AG10803 (cell line): ENCODE results near the gene AMOTL1.
"Not testable (repeated sequence)": the region's sequence is repeated elsewhere in the genome, so short reads cannot be mapped to it uniquely, and the experiment has no call there.

Experiments used
- DNase-seq: peaks from one replicate; pipeline ENCODE4 v3.0.0; 2010; ENCODE audit warnings: low read depth
- H3K4me3 ChIP-seq: 2 replicates; pipeline ENCODE4 v1.5.1; 2011; ENCODE audit warnings: mild to moderate bottlenecking, low read length, control low read depth
- TF ChIP-seq, protein P1 (sequence below): conservative IDR thresholded peaks from 2 replicates; pipeline ENCODE4 v1.5.1; 2011; ENCODE audit warnings: mild to moderate bottlenecking, low read length, control low read depth, inconsistent platforms

Gene AMOTL1

DNA sequence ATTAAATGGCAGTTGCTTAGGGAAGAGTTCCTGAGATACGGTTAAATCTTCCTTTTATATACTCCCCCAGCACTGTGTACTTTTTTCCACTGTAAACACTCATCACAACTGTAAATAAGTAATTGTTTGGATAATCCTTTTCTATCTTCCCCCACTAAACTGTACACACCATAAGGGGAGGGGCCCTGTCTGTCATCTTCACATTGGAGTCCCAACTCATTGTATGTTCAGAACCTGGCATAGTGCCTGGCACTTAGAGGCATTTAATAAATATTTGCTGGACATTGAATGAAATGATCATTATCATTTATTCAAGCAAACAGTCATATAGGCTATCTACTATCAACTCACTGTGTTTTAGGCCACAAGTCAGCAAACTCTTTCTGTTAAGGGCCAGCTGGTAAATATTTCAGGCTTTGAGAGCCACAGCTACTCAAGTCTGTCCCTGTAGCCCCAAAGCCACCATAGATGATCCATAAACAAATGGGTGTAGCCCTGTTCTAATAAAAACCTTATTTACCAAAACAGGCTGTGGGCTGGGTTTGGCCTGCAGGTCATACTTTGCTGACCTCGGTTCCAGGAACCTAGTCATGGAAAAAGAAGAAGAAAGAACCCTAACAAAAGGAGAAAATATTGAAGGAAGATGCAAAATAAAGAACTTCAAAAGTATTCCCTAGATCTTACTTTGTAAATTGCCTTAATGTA lies 70.0 kb downstream of the AMOTL1 start:
- H3K4me3 ChIP-seq = no peak overlapping the region
- no peak for DNase-seq
- TF ChIP-seq, protein P1, sequence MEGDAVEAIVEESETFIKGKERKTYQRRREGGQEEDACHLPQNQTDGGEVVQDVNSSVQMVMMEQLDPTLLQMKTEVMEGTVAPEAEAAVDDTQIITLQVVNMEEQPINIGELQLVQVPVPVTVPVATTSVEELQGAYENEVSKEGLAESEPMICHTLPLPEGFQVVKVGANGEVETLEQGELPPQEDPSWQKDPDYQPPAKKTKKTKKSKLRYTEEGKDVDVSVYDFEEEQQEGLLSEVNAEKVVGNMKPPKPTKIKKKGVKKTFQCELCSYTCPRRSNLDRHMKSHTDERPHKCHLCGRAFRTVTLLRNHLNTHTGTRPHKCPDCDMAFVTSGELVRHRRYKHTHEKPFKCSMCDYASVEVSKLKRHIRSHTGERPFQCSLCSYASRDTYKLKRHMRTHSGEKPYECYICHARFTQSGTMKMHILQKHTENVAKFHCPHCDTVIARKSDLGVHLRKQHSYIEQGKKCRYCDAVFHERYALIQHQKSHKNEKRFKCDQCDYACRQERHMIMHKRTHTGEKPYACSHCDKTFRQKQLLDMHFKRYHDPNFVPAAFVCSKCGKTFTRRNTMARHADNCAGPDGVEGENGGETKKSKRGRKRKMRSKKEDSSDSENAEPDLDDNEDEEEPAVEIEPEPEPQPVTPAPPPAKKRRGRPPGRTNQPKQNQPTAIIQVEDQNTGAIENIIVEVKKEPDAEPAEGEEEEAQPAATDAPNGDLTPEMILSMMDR = no peak

DNA sequence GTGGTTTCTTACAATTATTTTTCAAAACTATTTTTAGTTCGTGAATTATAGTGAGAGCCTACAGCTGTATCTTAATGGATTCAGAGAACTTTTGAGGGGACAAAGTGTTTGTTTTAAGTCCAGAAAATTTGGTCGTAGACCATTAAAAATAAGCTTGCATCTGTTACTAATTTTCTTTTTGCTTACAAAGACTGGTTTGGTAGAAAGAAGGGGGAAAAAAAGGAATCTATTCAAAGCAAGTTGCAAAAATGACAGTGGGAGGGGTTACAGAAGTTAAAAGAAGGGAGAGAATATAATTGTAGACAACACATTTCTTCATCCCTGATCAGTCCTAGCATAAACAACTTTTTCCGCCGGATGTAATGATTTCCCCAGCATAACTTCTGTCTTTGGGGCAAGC lies 72.1 kb downstream of the AMOTL1 start:
- TF ChIP-seq, protein P1 = no peak
- H3K4me3 ChIP-seq = no peak overlapping the region
- peak; percentile 37 for DNase-seq

DNA sequence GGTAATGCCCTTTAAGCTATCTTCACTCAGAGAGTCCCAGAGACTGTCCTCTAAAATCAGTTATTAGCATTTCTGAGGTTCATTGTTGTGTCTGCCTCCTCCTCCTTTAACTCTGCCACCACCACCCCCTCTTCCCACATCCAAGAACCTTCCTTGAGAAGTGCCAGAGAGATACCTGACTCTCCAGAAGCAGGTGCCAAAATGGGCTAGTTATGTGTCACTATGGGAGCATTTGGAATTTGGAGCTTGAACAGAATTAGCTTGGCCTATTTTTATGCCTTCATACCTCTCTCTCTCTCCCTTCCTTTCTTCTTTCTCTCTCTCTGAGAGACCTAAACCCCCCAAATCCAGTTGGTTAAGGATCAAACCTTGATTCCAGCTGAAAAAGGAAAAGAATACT lies 75.9 kb downstream of the AMOTL1 start:
- no peak overlapping the region for H3K4me3 ChIP-seq
- TF ChIP-seq, protein P1 = no peak
- DNase-seq = no peak

GRCh38 chr11:94845622-94846021 lies 77.5 kb downstream of the AMOTL1 start:
- no peak overlapping the region for H3K4me3 ChIP-seq
- TF ChIP-seq, protein P1 = no peak
- no peak for DNase-seq

DNA sequence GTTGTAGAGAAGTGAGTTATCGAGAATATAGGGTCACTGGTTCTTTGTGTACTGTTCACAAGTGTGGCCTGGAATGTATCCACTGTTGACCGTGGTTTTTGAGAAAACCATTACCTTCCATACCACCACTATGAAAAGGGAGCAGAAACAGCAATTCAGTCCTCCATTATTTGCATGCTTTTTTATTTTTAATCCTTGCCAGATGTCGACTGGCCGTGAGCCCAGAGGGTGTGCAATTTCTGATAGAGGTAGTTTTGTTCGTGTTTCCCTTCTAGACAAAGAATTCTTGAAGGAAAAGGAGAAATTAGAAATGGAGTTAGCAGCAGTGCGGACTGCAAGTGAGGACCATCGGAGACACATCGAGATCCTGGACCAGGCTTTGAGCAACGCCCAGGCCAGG lies 81.7 kb downstream of the AMOTL1 start:
- TF ChIP-seq, protein P1 = no peak
- no peak overlapping the region for H3K4me3 ChIP-seq
- peak; percentile 60 for DNase-seq

DNA sequence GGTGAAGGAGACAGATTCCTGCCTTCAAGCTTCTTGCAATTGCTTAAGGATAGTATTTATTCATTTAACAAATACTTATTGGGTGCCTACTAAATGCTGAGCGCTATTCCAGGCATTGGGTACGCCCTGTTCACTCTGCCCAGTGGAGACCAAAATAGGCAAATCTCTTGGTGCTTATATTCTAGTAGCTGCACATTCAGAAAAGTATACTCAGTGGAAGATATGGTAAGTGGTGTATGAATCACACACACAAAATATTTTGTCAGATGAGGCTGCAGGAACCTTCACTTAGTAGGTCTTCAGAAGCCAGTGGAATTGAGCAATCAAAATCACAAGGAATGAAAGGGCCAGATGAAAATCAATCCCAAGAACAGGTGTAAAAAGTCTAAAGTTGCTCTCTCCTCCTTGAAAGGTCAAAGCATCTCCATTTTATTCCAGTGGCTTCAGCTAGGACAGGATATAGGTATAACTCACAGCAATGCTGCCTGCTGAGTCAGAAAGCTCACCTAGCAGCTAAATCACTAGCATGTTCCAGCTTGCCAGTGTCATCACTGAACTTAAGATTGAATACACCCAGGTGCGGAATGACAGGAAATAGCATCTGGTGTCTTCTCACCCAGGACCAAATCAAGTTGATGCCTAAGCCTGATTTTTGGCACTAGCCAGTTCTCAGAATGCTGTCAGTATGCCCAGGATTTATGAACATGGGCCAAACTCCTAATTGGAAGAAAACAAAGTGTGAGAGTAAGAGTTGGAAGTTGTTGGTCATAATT lies 83.9 kb downstream of the AMOTL1 start:
- DNase-seq = no peak
- H3K4me3 ChIP-seq = no peak overlapping the region
- TF ChIP-seq, protein P1 = no peak

DNA sequence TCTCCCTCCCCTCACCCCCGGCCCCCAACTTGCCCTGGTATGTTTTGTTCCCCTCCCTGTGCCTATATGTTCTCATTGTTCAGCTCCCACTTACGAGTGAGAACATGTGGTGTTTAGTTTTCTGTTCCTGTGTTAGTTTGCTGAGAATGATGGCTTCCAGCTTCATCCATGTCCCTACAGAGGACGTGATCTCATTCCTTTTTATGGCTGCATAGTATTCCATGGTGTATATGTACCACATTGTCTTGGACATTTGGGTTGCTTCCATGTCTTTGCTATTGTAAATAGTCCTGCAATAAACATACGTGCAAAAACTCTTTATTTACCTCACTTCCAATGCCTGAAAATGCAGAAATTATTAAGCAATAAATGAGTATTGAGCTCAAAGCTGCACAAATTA lies 85.1 kb downstream of the AMOTL1 start:
- H3K4me3 ChIP-seq, DNase-seq: not testable (repeated sequence)
